SJCRH30 (cell line): ENCODE results near the gene SIPA1L3. TPM values are rescaled to one million over a fixed set of nuclear protein-coding genes. Genes with fewer than 3 reads are reported as not detected.

Experiments
- DNase-seq, 2 experiments: peaks; one replicate each; pipeline ENCODE4 v3.0.0-alpha.2; 2015 to 2020
- H3K27ac ChIP-seq: fragments of 250-450 bp; sonication (Bioruptor Pico); 2 replicates; pipeline ENCODE4 v1.5.1; 2020; ENCODE audit warnings: mild to moderate bottlenecking, moderate library complexity
- H3K27me3 ChIP-seq: fragments of 250-450 bp; sonication (Bioruptor Pico); 2 replicates; pipeline ENCODE4 v1.5.1; 2020; ENCODE audit warnings: mild to moderate bottlenecking, moderate library complexity
- H3K36me3 ChIP-seq: fragments of 250-450 bp; sonication (Bioruptor Pico); 2 replicates; pipeline ENCODE4 v1.5.1; 2020; ENCODE audit warnings: mild to moderate bottlenecking, moderate library complexity
- H3K4me1 ChIP-seq: fragments of 250-450 bp; sonication (Bioruptor Pico); 2 replicates; pipeline ENCODE4 v1.5.1; 2020; ENCODE audit warnings: mild to moderate bottlenecking, moderate library complexity
- H3K4me3 ChIP-seq: fragments of 250-450 bp; sonication (Bioruptor Pico); 2 replicates; pipeline ENCODE4 v1.5.1; 2020; ENCODE audit warnings: mild to moderate bottlenecking, moderate library complexity
- H3K9me3 ChIP-seq: fragments of 250-450 bp; sonication (Bioruptor Pico); replicated peaks from 2 replicates; pipeline ENCODE4 v1.5.1; 2020; ENCODE audit warnings: mild to moderate bottlenecking, moderate library complexity
- total RNA-seq: library from RNA; depleted of rRNA; stranded (reverse); fragments of >200 nt; shearing (Covaris generic); gene quantifications from 2 replicates; pipeline ENCODE4 v1.2.3, GENCODE V29; 2014

Gene SIPA1L3
- total RNA-seq, 1 experiment from 2014 or later = 19.8 TPM

DNA sequence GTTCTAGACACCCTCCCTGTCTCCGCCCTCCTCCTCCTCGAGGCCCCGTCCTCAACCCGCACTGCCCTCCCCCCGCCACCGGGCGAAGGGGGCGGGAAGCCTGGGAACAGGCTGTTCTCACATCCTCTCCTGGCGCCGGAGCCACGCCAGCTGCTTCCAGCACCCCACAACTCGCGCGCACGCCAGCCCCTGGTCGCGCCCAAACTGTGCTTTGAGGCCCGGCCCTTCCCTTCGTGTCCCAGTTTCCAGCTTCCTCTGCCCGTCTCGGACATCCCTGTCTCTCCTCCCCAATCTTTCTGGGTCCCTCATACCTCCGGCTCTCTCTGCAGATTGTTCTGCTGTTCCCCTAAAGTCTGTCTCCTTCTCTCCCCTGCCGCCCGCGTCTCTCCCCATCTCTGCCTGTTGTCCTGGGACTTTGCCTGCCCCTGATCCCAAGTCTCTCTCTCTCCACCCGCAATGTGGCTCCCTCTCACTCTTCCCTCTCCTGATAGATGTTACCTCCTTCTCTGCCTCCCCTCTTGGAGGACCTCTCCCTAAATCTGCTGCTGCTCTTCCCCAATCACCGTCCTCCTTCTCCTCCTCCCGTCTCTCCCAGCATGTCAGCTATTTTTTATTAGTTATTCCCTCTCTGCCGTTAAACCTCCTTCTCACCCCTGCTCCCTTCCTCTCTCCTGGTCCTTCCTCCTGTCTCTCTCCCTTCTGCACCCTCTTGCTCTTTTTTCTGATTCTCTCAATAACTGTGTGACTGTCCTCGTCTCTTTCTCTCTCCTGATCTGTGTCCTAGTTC lies 302.9 kb downstream of the SIPA1L3 start:
- no peaks in the 10 kb centered on the region for H3K9me3 ChIP-seq
- H3K27ac ChIP-seq = peak overlapping the region; percentile 30; the same call in 1 of the 2 replicates
- peak; percentile 80 to 82 for DNase-seq
- H3K27me3 ChIP-seq = no peaks in the 10 kb centered on the region
- peak overlapping the region; percentile 40 for H3K4me3 ChIP-seq
- no peaks in the 10 kb centered on the region for H3K36me3 ChIP-seq
- peaks cover 3% of the 10 kb centered on the region; the same call in 1 of the 2 replicates for H3K4me1 ChIP-seq

DNA sequence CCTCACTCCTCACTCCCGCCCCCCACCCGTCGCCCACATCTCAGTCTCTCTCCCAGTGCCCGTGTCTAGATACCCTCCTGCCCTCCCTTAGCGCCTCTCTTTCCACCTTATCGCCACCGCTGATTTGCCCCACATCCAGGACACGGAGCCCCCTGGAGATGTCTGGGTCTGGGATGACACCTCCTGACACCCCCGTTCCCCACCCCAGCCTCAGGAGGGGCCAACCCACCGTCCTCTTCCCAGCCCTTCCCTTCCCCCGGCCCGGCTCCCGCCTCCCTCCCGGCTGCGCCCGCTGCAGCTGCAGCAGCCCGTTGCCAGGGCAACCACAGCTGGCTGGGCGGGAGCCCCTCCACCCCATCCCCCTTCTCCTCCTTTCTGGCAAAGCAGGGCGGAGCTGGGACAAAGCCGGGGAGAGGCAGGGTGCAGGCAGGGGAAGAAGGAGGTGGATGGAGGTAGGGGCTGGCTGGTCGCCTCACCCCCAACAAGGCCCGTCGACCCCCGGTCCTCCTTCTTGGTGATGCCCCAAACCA lies 303.5 kb downstream of the SIPA1L3 start:
- peak; percentile 87 to 89 for DNase-seq
- Histone ChIP-seq H3K36me3 (peaks cover under 1% of the 10 kb centered on the region; the same call in 1 of the 2 replicates), H3K27ac (no peak overlapping the region)

DNA sequence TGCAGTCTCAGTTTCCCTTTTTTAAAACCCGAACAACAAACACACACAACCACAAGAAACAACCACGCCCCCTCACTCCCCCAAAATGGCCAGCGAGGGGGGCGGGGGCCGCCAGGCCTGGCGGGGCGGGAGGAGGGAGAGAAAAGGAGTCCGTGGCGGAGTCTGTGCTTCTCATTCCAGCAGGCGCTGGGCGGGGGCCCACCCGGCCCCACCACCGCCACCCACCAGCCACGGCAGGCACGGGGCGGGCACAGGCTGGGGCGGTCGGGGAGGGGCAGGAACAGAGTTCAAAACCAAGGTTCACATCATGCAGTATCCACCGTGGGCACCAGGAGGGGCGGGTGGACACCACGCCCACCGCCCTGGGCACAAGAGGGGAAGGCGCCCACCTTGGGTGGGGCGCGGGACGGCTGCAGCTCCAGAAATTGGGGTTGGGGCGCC lies 304.2 kb downstream of the SIPA1L3 start:
- DNase-seq = no peak
- H3K4me1 ChIP-seq = peaks cover 3% of the 10 kb centered on the region; the same call in 1 of the 2 replicates
- peaks cover 7% of the 10 kb centered on the region; the same call in 1 of the 2 replicates for H3K36me3 ChIP-seq
- no peaks in the 10 kb centered on the region for H3K27me3 ChIP-seq
- no peak overlapping the region for H3K27ac ChIP-seq
- H3K4me3 ChIP-seq = no peak overlapping the region
- no peaks in the 10 kb centered on the region for H3K9me3 ChIP-seq

More for the DNA sequence above, 303.5 kb downstream of the SIPA1L3 start:
- Histone ChIP-seq H3K27me3 (no peaks in the 10 kb centered on the region), H3K4me3 (peak overlapping the region; percentile 40), H3K9me3 (no peaks in the 10 kb centered on the region), H3K4me1 (peaks cover 3% of the 10 kb centered on the region; the same call in 1 of the 2 replicates)

DNA sequence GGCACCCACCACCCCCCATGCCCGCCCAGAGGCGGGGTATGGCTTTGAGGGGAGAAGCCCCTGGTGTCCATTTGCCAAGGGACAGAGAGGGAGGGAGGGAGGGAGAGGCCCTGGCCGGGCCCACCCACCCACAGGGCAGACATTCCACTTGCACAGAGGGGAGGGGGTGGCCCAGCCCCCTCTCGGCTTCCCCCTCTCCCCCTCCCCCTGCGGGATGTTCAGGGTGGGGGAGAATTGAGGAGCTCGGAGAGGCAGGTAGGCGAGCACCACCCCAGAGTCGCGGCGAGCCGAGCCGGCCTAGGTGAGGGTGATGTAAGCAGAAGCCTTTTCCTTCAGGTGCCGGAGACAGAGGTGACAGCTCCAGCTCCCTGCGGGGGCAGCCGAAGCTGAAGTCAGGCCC lies 304.8 kb downstream of the SIPA1L3 start:
- Histone ChIP-seq H3K27me3 (no peaks in the 10 kb centered on the region), H3K4me1 (peaks cover 3% of the 10 kb centered on the region; the same call in 1 of the 2 replicates), H3K36me3 (peaks cover 8% of the 10 kb centered on the region; the same call in 1 of the 2 replicates), H3K27ac (no peak overlapping the region), H3K4me3 (no peak overlapping the region), H3K9me3 (no peaks in the 10 kb centered on the region)
- no peak for DNase-seq

DNA sequence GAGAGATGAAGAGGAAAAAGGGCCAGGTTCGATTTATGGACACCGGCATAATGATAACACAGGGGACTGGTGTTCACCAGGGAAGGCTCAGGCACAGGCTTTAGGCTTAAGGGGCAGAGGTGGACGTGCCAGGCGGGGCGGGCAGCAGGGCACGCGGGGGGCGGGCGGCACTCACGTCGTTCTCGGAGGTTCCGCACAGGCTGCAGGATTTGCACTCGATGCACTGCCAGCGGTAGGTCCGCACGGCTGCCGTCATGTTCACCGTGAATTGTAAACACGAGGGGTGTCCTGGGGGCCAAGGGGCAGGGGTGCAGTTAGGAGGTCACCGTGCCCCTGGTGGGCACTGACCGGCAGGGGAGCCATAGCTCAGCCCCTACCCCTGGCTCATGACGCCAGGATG lies 306.5 kb downstream of the SIPA1L3 start:
- no peaks in the 10 kb centered on the region for H3K27me3 ChIP-seq
- no peaks in the 10 kb centered on the region for H3K9me3 ChIP-seq
- H3K4me1 ChIP-seq = peaks cover 3% of the 10 kb centered on the region; the same call in 1 of the 2 replicates
- no peak overlapping the region for H3K27ac ChIP-seq
- DNase-seq = no peak
- peaks cover 15% of the 10 kb centered on the region for H3K36me3 ChIP-seq
- H3K4me3 ChIP-seq = no peak overlapping the region

DNA sequence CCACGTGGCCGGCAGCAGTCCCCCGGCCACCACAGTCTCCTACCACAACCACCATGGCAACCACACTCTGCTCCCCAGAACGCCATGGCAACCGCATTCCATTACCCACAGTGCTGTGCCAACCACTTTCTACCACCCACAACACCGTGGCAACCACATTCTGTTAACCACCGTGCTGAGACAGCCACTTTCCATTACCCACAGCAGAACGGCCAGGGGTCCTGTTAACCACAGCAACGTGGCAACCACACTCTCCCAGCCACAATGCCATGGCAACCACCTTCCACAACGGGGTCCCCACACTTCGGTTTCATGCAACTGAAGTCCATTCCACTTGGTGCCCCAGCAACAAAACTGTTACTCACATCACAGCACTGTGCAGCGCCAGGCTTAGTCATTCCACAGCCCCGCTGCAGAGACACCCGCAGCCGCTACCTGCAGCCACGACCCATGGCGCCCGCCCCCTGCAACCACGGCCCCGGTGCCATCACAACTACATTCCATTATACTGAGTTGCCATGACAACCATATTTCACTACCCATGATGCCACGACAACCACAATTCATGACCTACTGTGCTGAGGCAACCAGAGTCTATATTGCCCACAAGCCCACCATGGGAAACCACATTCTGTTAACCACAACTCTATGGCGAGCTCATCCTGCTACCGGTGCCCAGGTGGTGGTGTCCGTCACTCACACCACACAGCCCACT lies 307.1 kb downstream of the SIPA1L3 start:
- peak; percentile 69 to 72 for DNase-seq
- peaks cover 3% of the 10 kb centered on the region; the same call in 1 of the 2 replicates for H3K4me1 ChIP-seq
- H3K27me3 ChIP-seq = no peaks in the 10 kb centered on the region
- no peak overlapping the region for H3K27ac ChIP-seq
- no peak overlapping the region for H3K4me3 ChIP-seq
- H3K36me3 ChIP-seq = peaks cover 15% of the 10 kb centered on the region
- no peaks in the 10 kb centered on the region for H3K9me3 ChIP-seq

DNA sequence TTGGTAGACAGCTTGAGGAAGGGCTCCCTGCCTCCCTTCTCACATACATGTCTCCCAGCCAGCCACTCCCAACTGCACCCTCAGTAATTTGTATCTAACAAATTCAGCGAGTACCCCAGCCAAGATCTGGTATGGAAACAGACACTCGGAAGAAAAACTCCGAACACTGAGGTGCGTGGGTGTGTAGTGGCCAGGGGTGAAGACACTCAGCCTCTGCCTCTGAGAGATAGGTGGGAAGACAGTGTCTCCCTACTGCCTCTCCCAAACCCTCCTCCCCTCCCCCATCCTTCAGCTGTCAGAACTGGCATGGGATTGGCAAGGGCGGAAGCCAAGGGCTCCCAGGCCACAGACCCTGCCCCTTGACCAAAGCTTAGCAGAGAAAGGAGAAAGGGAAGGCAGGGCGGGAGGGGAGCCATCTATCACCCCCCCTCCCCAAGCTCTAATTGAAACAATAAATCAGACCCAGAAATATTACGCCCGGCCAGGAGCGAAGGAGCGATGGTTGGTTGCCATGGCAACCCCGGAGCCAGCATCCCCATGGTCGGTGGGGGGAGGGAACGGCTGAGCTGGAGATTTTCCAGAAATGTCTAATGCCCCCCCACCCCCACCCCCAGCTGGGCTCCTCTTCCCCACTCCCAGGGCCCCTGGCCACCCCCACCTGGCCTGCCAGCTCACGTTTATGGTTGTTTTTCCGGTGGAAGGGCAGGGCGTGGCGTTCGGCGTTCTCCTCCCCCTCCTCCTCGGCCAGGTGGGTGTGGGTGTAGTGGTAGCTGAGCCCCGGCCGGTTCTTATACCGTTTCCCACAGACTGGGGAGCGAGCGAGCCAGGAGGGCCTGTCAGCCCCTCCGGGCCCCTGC lies 310.0 kb downstream of the SIPA1L3 start:
- H3K4me3 ChIP-seq = no peak overlapping the region
- no peak for DNase-seq
- no peaks in the 10 kb centered on the region for H3K27me3 ChIP-seq
- H3K9me3 ChIP-seq = no peaks in the 10 kb centered on the region
- H3K4me1 ChIP-seq = no peaks in the 10 kb centered on the region; the same call in 1 of the 2 replicates
- peaks cover 15% of the 10 kb centered on the region for H3K36me3 ChIP-seq
- no peak overlapping the region for H3K27ac ChIP-seq

DNA sequence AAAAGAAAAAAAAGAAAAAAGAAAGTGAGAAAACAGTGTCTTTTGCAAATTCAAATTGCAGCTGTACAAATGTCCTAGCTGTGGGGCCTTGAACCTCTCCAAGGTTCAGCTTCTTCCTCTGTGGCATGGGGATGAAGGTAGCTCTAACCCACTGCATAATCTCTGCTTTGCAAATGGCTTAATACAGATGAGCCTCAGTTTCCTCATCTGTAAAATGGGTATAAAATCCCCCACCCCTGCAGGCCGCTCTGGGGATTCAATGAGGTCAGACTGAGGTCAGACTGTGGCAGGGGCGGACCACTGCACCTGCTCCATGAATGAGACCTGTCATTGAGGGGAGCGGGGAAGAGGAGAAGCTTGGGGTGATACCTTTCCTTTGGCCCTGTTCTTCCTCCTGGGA lies 311.2 kb downstream of the SIPA1L3 start:
- no peak for DNase-seq
- no peaks in the 10 kb centered on the region for H3K27me3 ChIP-seq
- no peaks in the 10 kb centered on the region for H3K9me3 ChIP-seq
- H3K4me3 ChIP-seq = no peak overlapping the region
- no peaks in the 10 kb centered on the region; the same call in none of the 2 replicates for H3K4me1 ChIP-seq
- H3K36me3 ChIP-seq = peaks cover 15% of the 10 kb centered on the region
- H3K27ac ChIP-seq = no peak overlapping the region

DNA sequence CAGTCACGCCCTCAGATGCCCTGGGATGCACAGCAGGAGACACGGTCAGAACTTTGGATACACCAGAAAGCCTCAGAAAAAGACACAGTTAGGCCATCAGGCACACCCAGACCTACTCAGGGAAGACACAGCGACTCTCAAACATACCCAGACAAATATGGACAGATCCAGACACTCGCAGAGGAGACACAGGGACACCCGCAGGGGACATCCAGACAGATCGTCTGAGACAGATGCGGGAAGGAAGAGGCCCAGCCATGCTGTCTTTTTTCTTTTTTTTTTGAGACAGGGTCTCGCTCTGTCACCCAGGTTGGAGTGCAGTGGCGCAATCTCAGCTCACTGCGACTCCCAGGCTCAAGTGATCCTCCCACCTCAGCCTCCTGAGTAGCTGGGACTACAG lies 312.2 kb downstream of the SIPA1L3 start:
- H3K27me3 ChIP-seq = no peaks in the 10 kb centered on the region
- DNase-seq = no peak
- no peak overlapping the region for H3K27ac ChIP-seq
- H3K4me1 ChIP-seq = no peaks in the 10 kb centered on the region; the same call in none of the 2 replicates
- H3K36me3 ChIP-seq = peaks cover 15% of the 10 kb centered on the region
- H3K4me3 ChIP-seq = no peak overlapping the region
- no peaks in the 10 kb centered on the region for H3K9me3 ChIP-seq

DNA sequence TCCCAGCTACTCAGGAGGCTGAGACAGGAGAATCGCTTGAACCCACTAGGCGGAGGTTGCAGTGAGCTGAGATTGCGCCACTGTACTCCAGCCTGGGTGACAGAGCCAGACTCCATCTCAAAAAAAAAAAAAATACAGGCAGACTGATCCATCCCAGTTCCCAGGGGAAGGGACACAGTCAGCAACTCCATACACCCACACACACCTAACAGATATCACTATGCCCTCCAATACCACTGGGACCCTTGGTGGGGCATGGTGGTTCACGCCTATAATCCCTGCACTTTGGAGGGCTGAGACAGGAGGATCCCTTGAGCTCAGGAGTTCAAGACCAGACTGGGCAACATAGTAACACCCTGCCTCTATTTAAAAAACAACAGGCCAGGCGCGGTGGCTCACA lies 314.4 kb downstream of the SIPA1L3 start:
- H3K27me3 ChIP-seq = no peaks in the 10 kb centered on the region
- no peaks in the 10 kb centered on the region; the same call in 1 of the 2 replicates for H3K4me1 ChIP-seq
- no peaks in the 10 kb centered on the region for H3K9me3 ChIP-seq
- DNase-seq = no peak
- no peak overlapping the region for H3K4me3 ChIP-seq
- peaks cover 7% of the 10 kb centered on the region for H3K36me3 ChIP-seq
- H3K27ac ChIP-seq = no peak overlapping the region

DNA sequence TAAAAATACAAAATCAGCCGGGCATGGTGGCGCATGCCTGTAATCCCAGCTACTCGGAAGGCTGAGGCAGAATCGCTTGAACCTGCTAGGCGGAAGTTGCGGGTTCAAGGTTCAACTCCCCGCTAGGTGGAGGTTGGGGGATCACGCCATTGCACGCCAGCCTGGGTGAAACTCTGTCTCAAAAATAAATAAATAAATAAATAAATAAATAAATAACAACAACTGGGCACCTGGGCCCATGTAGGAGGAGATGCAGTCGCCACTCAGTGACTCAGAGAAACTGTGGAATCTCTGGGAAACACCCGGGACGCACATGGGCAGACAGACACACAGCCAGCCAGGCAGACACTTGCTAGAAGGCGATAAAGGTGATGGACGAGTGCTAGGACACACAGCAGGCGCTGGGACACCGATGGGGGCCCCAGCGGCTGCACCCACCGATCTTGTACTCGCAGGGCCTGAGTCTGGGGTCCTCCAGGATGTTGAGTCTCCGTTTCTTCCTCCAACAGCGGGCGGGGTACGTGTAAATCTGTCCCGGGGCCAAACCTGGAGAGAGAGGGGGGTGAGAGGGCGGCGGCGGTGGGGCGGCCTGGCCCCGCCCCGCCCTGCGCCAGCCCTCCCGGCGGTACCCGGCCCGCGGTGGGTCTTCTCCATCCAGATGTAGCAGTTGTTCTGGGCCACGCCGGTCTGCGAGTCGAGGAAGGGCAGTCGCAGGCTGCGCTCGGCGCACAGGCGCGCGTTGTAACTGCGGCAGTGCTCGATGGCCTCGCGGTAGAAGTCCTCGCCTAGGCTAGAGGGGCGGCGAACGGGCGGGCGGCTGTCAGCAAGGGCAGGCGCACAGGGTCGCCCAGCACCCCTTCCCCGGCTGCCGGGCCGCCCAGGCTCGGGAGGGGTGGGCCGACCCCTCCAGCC lies 315.2 kb downstream of the SIPA1L3 start:
- DNase-seq = no peak
- no peaks in the 10 kb centered on the region; the same call in 1 of the 2 replicates for H3K4me1 ChIP-seq

DNA sequence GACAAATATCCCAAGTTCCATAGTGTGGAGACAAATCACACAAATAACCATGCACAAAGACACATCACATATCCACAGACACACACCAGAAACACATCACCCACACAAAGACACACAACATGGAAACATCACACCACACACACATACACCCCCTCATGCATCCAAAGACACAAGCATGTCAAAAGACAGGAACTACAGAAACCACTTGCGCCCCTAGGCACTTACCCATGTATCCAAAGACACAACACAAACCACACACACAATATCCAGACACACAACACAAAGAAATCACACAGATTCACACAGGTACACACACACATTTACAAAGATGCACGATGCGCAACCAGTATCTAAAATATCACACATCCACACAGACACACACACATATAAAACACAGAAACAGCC lies 316.1 kb downstream of the SIPA1L3 start:
- Histone ChIP-seq H3K9me3 (no peaks in the 10 kb centered on the region), H3K36me3 (peaks cover 4% of the 10 kb centered on the region; the same call in 1 of the 2 replicates), H3K4me1 (no peaks in the 10 kb centered on the region; the same call in 1 of the 2 replicates), H3K27me3 (no peaks in the 10 kb centered on the region), H3K27ac (no peak overlapping the region), H3K4me3 (peak overlapping the region; percentile 64)
- DNase-seq = no peak

More for the DNA sequence above, 315.2 kb downstream of the SIPA1L3 start:
- no peak overlapping the region for H3K27ac ChIP-seq
- peaks cover 7% of the 10 kb centered on the region for H3K36me3 ChIP-seq
- H3K4me3 ChIP-seq = no peak overlapping the region
- H3K9me3 ChIP-seq = no peaks in the 10 kb centered on the region
- H3K27me3 ChIP-seq = no peaks in the 10 kb centered on the region

DNA sequence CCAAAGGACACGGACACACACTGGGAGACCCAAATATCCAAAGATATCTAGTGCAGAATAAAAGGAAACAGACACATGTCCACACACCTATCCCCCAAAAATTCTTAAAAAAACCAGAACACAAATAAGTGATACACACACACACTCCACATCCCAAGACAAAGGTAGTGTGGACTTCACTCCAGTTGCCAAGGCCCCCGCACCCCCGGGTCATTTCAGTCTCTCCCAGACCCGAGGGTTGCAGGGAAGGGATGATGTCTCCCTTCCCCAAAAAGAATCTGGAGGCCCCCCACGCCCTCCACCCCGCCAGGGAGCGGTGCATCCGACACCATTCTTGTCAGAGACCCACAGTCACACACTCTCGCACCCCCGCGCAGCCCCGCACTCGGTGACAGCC lies 316.6 kb downstream of the SIPA1L3 start:
- no peaks in the 10 kb centered on the region for H3K9me3 ChIP-seq

More for the DNA sequence above, 316.6 kb downstream of the SIPA1L3 start:
- peak in 1 of 2 experiments; percentile 36 for DNase-seq
- H3K27me3 ChIP-seq = no peaks in the 10 kb centered on the region
- H3K27ac ChIP-seq = no peak overlapping the region; the same call in 1 of the 2 replicates
- no peaks in the 10 kb centered on the region; the same call in 1 of the 2 replicates for H3K4me1 ChIP-seq
- H3K36me3 ChIP-seq = no peaks in the 10 kb centered on the region
- peak overlapping the region; percentile 64 for H3K4me3 ChIP-seq
